ENCODE results near the gene PIGQ. TPM values are rescaled to one million over a fixed set of nuclear protein-coding genes. Genes with fewer than 3 reads are reported as not detected.

Gene PIGQ
- total and polyA plus RNA-seq, 2 of the 13 experiments (the other 11 are each of a cell fraction or from before 2014, with no cell fraction given) = 7.7 to 19.7 TPM

DNA sequence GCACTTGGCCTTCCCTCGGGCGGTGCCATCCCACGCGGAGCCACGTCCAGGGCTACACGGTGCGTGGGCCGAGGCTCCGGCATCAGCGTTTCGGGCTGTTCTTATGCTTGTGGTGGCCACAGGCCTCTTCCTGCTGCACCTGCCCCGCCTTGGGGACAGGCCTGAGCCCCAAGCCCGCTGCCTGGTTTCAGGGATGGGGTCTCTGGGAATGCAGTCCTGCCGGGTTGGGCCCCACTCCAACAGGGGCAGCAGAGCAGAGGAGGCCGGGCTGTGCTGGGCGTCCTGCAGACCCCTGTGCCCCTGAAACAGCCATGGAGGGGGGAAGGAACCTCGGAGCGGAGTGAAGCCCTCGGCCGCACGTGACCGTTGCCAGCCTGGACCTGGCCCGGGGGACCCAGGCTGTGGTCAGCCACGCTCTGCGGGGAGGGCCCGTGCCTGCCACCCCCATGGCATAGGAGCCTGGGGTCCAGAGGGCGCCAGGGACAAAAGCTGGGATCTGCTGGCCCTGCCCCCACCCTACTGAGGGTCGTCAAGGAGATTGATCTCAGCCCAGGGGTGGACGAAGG is 60.6 kb downstream of the PIGQ start (continued):
- TF ChIP-seq, protein P1, sequence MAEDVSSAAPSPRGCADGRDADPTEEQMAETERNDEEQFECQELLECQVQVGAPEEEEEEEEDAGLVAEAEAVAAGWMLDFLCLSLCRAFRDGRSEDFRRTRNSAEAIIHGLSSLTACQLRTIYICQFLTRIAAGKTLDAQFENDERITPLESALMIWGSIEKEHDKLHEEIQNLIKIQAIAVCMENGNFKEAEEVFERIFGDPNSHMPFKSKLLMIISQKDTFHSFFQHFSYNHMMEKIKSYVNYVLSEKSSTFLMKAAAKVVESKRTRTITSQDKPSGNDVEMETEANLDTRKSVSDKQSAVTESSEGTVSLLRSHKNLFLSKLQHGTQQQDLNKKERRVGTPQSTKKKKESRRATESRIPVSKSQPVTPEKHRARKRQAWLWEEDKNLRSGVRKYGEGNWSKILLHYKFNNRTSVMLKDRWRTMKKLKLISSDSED (CRISPR knock-in tag; IDR thresholded peaks at IDR 0.05) = no peak
- TF ChIP-seq ZBTB7B (CRISPR knock-in tag; IDR thresholded peaks at IDR 0.05) (0 out of 2 replicates have a peak, but pooled peaks have one; percentile 55), SNAI1 (CRISPR knock-in tag; IDR thresholded peaks at IDR 0.05; ENCODE audit: borderline replicate concordance) (peak; percentile 83; the same call in 1 of the 2 replicates), MTA1 (CRISPR knock-in tag; IDR thresholded peaks at IDR 0.05; ENCODE audit: borderline replicate concordance) (peak; percentile 88), GATAD2A (CRISPR knock-in tag; IDR thresholded peaks at IDR 0.05) (peak; percentile 23), AKAP8 (CRISPR knock-in tag; IDR thresholded peaks at IDR 0.05) (peak; percentile 49; the same call in 1 of the 2 replicates), ZNF550 (CRISPR knock-in tag; IDR thresholded peaks at IDR 0.05; ENCODE audit: borderline replicate concordance) (no peak), ZFY (CRISPR knock-in tag; IDR thresholded peaks at IDR 0.05) (peak; percentile 73), KDM2A (CRISPR knock-in tag; IDR thresholded peaks at IDR 0.05; ENCODE audit: borderline replicate concordance, low read depth) (peak; percentile 59), KLF6 (CRISPR knock-in tag; IDR thresholded peaks at IDR 0.05) (0 out of 2 replicates have a peak, but pooled peaks have one; percentile 18), ZNF30 (CRISPR knock-in tag; IDR thresholded peaks at IDR 0.05) (no peak), ZMYM3 (CRISPR knock-in tag; IDR thresholded peaks at IDR 0.05) (no peak), MAF1 (CRISPR knock-in tag; IDR thresholded peaks at IDR 0.05; ENCODE audit: borderline replicate concordance) (peak; percentile 63; the same call in 1 of the 2 replicates)
- TF ChIP-seq, protein P2, sequence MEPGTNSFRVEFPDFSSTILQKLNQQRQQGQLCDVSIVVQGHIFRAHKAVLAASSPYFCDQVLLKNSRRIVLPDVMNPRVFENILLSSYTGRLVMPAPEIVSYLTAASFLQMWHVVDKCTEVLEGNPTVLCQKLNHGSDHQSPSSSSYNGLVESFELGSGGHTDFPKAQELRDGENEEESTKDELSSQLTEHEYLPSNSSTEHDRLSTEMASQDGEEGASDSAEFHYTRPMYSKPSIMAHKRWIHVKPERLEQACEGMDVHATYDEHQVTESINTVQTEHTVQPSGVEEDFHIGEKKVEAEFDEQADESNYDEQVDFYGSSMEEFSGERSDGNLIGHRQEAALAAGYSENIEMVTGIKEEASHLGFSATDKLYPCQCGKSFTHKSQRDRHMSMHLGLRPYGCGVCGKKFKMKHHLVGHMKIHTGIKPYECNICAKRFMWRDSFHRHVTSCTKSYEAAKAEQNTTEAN (CRISPR knock-in tag; conservative IDR thresholded peaks at IDR 0.05) = peak; percentile 80
- TF ChIP-seq, protein P3, sequence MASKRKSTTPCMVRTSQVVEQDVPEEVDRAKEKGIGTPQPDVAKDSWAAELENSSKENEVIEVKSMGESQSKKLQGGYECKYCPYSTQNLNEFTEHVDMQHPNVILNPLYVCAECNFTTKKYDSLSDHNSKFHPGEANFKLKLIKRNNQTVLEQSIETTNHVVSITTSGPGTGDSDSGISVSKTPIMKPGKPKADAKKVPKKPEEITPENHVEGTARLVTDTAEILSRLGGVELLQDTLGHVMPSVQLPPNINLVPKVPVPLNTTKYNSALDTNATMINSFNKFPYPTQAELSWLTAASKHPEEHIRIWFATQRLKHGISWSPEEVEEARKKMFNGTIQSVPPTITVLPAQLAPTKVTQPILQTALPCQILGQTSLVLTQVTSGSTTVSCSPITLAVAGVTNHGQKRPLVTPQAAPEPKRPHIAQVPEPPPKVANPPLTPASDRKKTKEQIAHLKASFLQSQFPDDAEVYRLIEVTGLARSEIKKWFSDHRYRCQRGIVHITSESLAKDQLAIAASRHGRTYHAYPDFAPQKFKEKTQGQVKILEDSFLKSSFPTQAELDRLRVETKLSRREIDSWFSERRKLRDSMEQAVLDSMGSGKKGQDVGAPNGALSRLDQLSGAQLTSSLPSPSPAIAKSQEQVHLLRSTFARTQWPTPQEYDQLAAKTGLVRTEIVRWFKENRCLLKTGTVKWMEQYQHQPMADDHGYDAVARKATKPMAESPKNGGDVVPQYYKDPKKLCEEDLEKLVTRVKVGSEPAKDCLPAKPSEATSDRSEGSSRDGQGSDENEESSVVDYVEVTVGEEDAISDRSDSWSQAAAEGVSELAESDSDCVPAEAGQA (IDR thresholded peaks at IDR 0.05; ENCODE audit: low read depth) = no peak; the same call in 1 of the 2 replicates
- TF ChIP-seq, protein P3 (CRISPR knock-in tag; IDR thresholded peaks at IDR 0.05; ENCODE audit: borderline replicate concordance) = 0 out of 2 replicates have a peak, but pooled peaks have one; percentile 28
- TF ChIP-seq, protein P4, sequence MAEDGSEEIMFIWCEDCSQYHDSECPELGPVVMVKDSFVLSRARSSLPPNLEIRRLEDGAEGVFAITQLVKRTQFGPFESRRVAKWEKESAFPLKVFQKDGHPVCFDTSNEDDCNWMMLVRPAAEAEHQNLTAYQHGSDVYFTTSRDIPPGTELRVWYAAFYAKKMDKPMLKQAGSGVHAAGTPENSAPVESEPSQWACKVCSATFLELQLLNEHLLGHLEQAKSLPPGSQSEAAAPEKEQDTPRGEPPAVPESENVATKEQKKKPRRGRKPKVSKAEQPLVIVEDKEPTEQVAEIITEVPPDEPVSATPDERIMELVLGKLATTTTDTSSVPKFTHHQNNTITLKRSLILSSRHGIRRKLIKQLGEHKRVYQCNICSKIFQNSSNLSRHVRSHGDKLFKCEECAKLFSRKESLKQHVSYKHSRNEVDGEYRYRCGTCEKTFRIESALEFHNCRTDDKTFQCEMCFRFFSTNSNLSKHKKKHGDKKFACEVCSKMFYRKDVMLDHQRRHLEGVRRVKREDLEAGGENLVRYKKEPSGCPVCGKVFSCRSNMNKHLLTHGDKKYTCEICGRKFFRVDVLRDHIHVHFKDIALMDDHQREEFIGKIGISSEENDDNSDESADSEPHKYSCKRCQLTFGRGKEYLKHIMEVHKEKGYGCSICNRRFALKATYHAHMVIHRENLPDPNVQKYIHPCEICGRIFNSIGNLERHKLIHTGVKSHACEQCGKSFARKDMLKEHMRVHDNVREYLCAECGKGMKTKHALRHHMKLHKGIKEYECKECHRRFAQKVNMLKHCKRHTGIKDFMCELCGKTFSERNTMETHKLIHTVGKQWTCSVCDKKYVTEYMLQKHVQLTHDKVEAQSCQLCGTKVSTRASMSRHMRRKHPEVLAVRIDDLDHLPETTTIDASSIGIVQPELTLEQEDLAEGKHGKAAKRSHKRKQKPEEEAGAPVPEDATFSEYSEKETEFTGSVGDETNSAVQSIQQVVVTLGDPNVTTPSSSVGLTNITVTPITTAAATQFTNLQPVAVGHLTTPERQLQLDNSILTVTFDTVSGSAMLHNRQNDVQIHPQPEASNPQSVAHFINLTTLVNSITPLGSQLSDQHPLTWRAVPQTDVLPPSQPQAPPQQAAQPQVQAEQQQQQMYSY (CRISPR knock-in tag; IDR thresholded peaks at IDR 0.05) = no peak

All from HepG2 (cell line).